T-helper 17 cell (primary cell): ENCODE measurements around the gene AGT. TPM values are rescaled to one million over a fixed set of nuclear protein-coding genes. Genes with fewer than 3 reads are reported as not detected.
"Not testable (repeated sequence)": the region's sequence is repeated elsewhere in the genome, so short reads cannot be mapped to it uniquely, and the experiment has no call there.

ENCODE experiments used
- ATAC-seq: fragments of 150-1000 bp; cut with Tn5 transposase; 2 replicates; pipeline ENCODE4 v1.10.0; 2021; ENCODE audit warnings: mild to moderate bottlenecking, moderate library complexity
- DNase-seq, 3 donors: peaks; one replicate each; pipeline versions ENCODE4 v3.0.0 to v3.0.0-alpha.2; 2020 to 2021
- H3K9me3 ChIP-seq: one replicate; pipeline ENCODE4 v1.7.0; 2013; ENCODE audit warnings: low read length, mild to moderate bottlenecking; ENCODE audit not compliant: control insufficient read depth, poor library complexity, severe bottlenecking
- H3K27ac Mint-ChIP-seq: one replicate; pipeline ENCODE4 v1.8.0; 2022; ENCODE audit warnings: mild to moderate bottlenecking, moderate library complexity, mixed read lengths
- H3K27me3 Mint-ChIP-seq: one replicate; pipeline ENCODE4 v1.8.0; 2022; ENCODE audit warnings: mixed read lengths
- H3K36me3 Mint-ChIP-seq: one replicate; pipeline ENCODE4 v1.8.0; 2022; ENCODE audit warnings: low read depth, mixed read lengths
- H3K4me1 Mint-ChIP-seq: one replicate; pipeline ENCODE4 v1.8.0; 2022; ENCODE audit warnings: mild to moderate bottlenecking, mixed read lengths
- H3K4me3 Mint-ChIP-seq: one replicate; pipeline ENCODE4 v1.8.0; 2022; ENCODE audit warnings: mild to moderate bottlenecking, moderate library complexity, mixed read lengths
- total RNA-seq, 4 donors: library from RNA in 2 of 4; stranded (reverse) in 2 of 4; gene quantifications; one replicate each; pipeline ENCODE4 v1.2.3 and lab custom pipeline; 2022 to 2026

The AGT gene
- total RNA-seq, 2 donors from 2014 or later, result not detected

DNA sequence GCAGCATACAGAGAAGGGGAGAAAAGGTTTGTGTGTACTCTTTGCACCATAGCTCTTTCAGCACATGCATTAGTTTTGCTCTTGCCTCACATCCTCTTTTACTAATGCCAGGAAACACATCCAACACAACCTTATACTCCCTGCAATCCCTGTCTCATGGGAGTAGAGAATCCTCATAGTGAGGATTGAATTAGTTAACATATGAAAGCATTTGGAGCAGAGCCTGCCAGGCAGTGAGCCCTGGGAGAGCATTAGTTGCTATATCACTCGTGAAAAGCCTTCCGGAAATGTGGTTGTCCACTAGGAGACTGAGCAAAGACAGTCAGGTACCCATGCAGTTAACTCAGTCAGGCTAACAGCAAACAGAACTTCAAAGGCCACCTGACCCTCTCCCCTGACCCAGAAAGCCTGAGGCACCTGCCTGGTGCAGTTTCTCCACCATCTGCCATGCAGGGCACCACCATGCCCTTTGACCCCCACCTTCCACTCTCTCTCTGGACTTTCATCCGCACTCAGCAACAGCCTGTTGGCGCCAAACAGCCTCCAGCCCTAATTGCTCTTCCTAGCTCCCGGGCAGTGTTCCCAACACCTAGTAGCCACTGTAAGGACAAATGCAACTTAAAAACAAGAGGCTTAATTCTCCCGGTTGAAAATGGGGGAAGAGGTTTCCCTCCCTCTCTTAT, 14.9 kb upstream of the AGT start:
- no peak overlapping the region for H3K27ac Mint-ChIP-seq
- H3K4me3 Mint-ChIP-seq, result no peak overlapping the region
- H3K36me3 Mint-ChIP-seq, result no peaks in the 10 kb centered on the region
- no peak for ATAC-seq
- DNase-seq, result no peak
- H3K9me3 ChIP-seq, result no peaks in the 10 kb centered on the region
- H3K4me1 Mint-ChIP-seq, result no peaks in the 10 kb centered on the region
- peaks cover 44% of the 10 kb centered on the region for H3K27me3 Mint-ChIP-seq

DNA sequence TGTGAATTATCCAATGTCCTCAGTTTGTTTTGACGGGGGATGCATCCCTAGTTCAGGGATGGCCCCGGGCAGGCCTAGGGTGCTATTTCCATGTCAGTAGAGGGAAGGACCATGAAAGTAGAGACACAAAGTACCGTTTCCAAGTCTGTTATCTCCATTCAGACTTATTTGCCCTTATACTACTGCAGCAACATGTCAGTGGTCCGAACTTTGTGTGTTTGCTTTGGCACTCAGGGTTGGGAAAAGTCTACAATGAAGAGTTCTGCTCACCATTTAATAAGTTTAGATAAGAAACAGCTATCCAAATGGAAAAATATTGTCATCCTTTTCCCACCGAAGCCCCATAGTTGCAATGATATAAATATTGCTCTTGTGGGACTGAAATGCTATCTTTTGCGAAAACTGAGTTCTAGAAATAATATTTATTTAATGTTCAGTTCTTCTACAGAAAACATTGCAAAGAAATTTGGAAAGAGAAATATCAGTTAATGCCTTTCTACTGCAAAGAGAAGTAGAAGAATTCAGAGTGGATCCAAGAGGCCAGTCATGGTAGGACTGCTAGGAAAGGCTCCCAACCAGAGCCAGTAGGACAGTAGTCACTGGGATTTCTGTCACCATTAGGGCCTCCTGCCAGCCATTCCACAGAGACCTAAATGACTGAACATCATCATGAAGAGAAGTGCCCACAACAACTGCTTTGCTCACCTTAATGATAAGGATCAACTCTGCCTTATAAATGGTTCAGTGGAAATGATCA, 11.5 kb upstream of the AGT start:
- H3K9me3 ChIP-seq, result no peaks in the 10 kb centered on the region
- Mint-ChIP-seq H3K4me1 (no peaks in the 10 kb centered on the region), H3K27ac (no peak overlapping the region), H3K4me3 (no peak overlapping the region), H3K36me3 (peaks cover 2% of the 10 kb centered on the region), H3K27me3 (peaks cover 36% of the 10 kb centered on the region)
- no peak for ATAC-seq
- DNase-seq, result no peak

DNA sequence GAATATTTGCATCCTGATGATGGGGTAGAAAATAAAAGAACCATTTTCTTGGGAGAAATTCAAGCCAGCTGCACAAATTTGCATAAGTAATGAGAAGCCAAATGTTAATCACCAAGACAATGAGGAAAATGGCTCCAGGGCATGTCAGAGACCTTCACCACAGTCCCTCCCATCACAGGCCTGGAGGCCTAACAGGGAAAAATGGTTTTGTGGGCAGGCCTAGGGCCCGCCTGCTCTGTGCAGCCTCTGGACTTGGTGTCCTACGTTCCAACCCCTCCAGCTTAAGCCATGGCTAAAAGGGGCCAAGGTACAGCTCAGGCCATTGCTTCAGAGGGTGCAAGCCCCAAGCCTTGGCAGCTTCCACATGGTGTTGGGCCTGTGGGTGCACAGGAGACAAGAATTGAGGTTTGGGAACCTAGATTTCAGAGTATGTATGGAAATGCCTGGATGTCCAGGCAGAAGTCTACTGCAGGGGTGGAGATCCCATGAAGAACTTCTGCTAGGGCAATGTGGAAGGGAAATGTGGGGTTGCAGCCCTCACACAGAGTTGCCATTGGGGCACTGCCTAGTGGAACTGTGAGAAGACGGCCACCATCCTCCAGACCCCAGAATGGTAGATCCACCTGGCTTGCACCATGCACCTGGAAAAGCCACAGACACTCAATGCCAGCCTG, 8.1 kb upstream of the AGT start:
- H3K27ac Mint-ChIP-seq, H3K36me3 Mint-ChIP-seq, ATAC-seq, H3K4me3 Mint-ChIP-seq, DNase-seq, H3K9me3 ChIP-seq, H3K4me1 Mint-ChIP-seq: not testable (repeated sequence)
- H3K27me3 Mint-ChIP-seq, result peaks cover 22% of the 10 kb centered on the region

- Mint-ChIP-seq H3K4me3 (no peak overlapping the region), H3K36me3 (peaks cover 4% of the 10 kb centered on the region), H3K27me3 (peaks cover 33% of the 10 kb centered on the region), H3K27ac (no peak overlapping the region), H3K4me1 (no peaks in the 10 kb centered on the region)
- no peak for DNase-seq
- no peaks in the 10 kb centered on the region for H3K9me3 ChIP-seq
- ATAC-seq, result no peak
Measured at GRCh38 chr1:230717251-230717650, 3.3 kb upstream of the AGT start.

GRCh38 chr1:230716453-230716852, 2.5 kb upstream of the AGT start:
- H3K4me3 Mint-ChIP-seq, DNase-seq, H3K36me3 Mint-ChIP-seq, H3K27ac Mint-ChIP-seq, H3K4me1 Mint-ChIP-seq, ATAC-seq, H3K9me3 ChIP-seq: not testable (repeated sequence)
- H3K27me3 Mint-ChIP-seq, result peaks cover 37% of the 10 kb centered on the region

GRCh38 chr1:230715510-230715909, 1.6 kb upstream of the AGT start:
- H3K9me3 ChIP-seq, result no peaks in the 10 kb centered on the region
- DNase-seq, result no peak
- peaks cover 2% of the 10 kb centered on the region for H3K36me3 Mint-ChIP-seq
- no peak for ATAC-seq
- H3K4me1 Mint-ChIP-seq, result no peaks in the 10 kb centered on the region
- no peak overlapping the region for H3K4me3 Mint-ChIP-seq
- H3K27ac Mint-ChIP-seq, result no peak overlapping the region
- H3K27me3 Mint-ChIP-seq, result peaks cover 37% of the 10 kb centered on the region

DNA sequence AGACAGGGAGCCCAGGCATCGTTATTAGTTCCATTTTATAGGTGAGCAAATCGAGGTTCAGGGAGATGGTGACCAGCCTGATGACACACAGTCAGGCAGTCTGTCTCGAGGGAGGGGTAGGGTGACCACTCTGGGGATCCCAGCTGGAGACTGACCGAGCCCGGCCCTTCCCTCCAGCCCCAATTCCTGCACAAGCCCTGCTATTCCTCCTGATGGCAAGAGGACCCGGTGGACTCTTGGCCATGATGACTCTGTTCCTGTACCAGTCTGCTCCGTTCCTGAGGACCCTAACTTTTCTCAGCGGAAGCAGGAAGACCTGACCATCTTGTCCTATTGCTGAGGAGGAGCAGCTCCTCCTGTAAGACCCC, 391 bp downstream of the AGT start:
- ATAC-seq, result no peak
- H3K9me3 ChIP-seq, result no peaks in the 10 kb centered on the region
- H3K4me1 Mint-ChIP-seq, result no peaks in the 10 kb centered on the region

GRCh38 chr1:230713138-230713537, 784 bp downstream of the AGT start:
- no peaks in the 10 kb centered on the region for H3K9me3 ChIP-seq
- DNase-seq (no peak), ATAC-seq (no peak)
- H3K4me1 Mint-ChIP-seq, result no peaks in the 10 kb centered on the region
- H3K27me3 Mint-ChIP-seq, result peaks cover 47% of the 10 kb centered on the region
- H3K36me3 Mint-ChIP-seq, result peaks cover 5% of the 10 kb centered on the region
- no peak overlapping the region for H3K27ac Mint-ChIP-seq
- H3K4me3 Mint-ChIP-seq, result no peak overlapping the region

More for the DNA sequence above, 391 bp downstream of the AGT start:
- DNase-seq, result no peak
- Mint-ChIP-seq H3K27ac (no peak overlapping the region), H3K4me3 (no peak overlapping the region), H3K27me3 (peaks cover 43% of the 10 kb centered on the region), H3K36me3 (peaks cover 5% of the 10 kb centered on the region)

DNA sequence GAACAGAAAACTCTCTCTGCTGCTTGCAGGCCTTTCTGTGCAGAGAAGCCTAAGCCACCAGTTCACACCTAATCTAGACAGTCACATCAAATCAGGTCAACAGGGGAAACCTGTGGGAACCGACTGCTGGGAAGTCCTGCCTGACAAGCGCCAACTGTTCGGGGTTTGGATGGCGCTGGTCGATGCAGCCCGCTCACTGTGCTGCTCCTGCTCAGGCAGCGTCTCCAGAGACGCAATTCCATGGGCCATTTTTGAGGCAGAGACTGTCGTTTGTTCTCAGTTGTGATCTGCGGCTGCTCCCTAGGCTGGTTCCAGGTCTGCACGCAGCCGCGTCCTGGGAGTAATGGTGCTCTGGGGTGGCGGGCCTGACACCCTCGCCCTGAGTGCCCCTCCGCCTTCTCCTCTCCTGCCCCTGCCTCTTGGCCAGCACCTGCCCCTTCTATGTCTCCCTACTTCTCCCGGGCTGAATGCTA, 1.4 kb downstream of the AGT start:
- ATAC-seq (no peak), DNase-seq (no peak)
- Mint-ChIP-seq H3K27ac (no peak overlapping the region), H3K4me3 (no peak overlapping the region), H3K4me1 (peaks cover 3% of the 10 kb centered on the region), H3K36me3 (peaks cover 7% of the 10 kb centered on the region), H3K27me3 (peaks cover 53% of the 10 kb centered on the region)
- H3K9me3 ChIP-seq, result no peaks in the 10 kb centered on the region

DNA sequence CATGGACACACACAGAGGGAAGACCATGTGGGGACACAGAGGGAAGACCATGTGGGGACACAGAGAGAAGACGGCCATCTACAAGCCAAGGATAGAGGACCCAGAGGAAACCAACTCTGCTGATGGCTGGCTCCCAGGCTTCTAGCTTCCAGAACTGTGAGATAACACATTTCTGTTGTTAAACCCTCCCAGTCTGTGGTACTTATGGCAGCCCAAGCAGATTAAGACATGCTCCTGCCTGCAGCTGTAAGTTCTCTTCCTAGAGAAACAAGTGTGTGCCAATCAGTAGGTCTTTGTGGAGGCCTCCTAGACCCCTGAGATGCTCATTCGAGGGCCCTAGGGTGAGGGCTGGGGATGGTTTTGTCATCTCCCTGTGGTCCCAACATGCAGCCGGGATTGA, 2.7 kb downstream of the AGT start:
- H3K36me3 Mint-ChIP-seq, result peaks cover 7% of the 10 kb centered on the region
- no peaks in the 10 kb centered on the region for H3K9me3 ChIP-seq
- H3K27me3 Mint-ChIP-seq, result peaks cover 60% of the 10 kb centered on the region
- no peak for DNase-seq
- no peak overlapping the region for H3K4me3 Mint-ChIP-seq
- no peak for ATAC-seq
- peaks cover 3% of the 10 kb centered on the region for H3K4me1 Mint-ChIP-seq
- no peak overlapping the region for H3K27ac Mint-ChIP-seq

GRCh38 chr1:230710543-230710904, 3.4 kb downstream of the AGT start:
- H3K4me3 Mint-ChIP-seq, result no peak overlapping the region
- H3K27me3 Mint-ChIP-seq, result peaks cover 60% of the 10 kb centered on the region
- H3K4me1 Mint-ChIP-seq, result peaks cover 3% of the 10 kb centered on the region
- H3K9me3 ChIP-seq, result no peaks in the 10 kb centered on the region
- DNase-seq, result no peak
- no peak overlapping the region for H3K27ac Mint-ChIP-seq
- no peak for ATAC-seq
- H3K36me3 Mint-ChIP-seq, result peaks cover 7% of the 10 kb centered on the region

DNA sequence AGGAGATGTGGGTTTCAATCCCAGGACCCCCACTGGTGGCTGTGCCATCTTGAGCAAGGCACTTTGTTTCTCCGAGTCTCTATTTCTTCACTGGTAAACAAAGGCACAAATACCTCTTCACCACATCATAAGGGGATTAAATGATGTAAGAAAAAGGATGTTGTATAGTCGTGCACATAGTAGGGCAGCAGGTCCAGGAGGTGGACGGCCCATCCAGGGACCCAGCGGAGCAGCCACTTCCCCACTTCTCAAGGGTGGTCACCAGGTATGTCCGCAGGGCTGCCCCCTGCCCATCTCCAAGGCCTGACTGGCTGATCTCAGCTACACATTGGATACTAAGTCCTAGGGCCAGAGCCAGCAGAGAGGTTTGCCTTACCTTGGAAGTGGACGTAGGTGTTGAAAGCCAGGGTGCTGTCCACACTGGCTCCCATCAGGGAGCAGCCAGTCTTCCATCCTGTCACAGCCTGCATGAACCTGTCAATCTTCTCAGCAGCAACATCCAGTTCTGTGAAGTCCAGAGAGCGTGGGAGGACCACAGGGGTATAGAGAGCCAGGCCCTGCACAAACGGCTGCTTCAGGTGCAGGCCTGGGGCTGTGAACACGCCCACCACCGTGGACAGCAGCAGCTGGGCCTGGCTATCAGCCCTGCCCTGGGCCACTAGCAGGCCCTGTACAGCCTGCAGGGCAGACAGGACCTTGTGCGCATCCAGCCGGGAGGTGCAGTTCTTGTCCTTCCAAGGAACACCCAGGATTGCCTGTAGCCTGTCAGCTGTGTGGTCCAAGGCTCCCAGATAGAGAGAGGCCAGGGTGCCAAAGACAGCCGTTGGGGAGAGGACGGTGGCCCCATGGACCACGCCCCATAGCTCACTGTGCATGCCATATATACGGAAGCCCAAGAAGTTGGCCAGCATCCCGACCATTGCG, 4.0 kb downstream of the AGT start:
- H3K36me3 Mint-ChIP-seq, result peaks cover 7% of the 10 kb centered on the region
- no peak for ATAC-seq
- peaks cover 3% of the 10 kb centered on the region for H3K4me1 Mint-ChIP-seq

More for the DNA sequence above, 4.0 kb downstream of the AGT start:
- no peaks in the 10 kb centered on the region for H3K9me3 ChIP-seq
- Mint-ChIP-seq H3K27me3 (peaks cover 58% of the 10 kb centered on the region), H3K4me3 (no peak overlapping the region), H3K27ac (no peak overlapping the region)
- DNase-seq, result no peak
